ENCODE results near the gene PLEKHA1.

Gene PLEKHA1

GRCh38 chr10:122426829-122427228 is 52.3 kb downstream of the PLEKHA1 start:
- no peak overlapping the region for H3K4me3 ChIP-seq (ENCODE audit: low read depth, low read length)
- TF ChIP-seq CTCF (IDR thresholded peaks at IDR 0.05; ENCODE audit: borderline replicate concordance, insufficient read depth, low read depth, low read length) = no peak

GRCh38 chr10:122427280-122427679 is 52.8 kb downstream of the PLEKHA1 start:
- H3K4me3 ChIP-seq (ENCODE audit: low read depth, low read length) = no peak overlapping the region
- TF ChIP-seq CTCF (IDR thresholded peaks at IDR 0.05; ENCODE audit: borderline replicate concordance, insufficient read depth, low read depth, low read length) = no peak

DNA sequence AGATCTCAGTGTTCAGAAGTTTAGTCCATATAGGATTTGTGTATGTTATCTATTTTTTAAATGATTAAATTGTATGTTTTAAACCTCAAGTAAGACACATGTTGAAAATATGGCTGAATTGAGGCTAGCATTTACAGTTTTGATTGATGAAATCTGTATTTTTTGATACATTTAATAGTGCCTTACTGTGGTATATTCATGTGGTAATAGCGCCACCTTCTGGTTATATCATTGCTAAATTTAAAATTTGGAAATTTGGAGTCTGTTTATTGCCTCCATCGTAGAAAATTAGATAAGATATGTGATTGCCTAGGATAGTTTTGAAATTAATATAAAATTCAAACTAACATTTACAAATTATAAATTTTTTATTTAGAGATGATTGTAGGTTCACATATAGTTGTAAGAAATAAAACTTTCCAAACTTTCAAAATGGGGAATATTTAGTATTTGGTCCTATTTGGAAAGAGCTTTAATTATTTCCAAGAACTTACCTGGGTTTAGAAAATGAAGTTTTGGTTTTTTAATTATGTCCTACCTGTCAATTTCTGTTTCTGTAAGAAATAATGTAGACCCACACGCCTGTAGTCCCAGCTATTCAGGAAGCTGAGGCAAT is 60.8 kb downstream of the PLEKHA1 start:
- no peak overlapping the region for H3K4me3 ChIP-seq (ENCODE audit: low read depth, low read length)
- TF ChIP-seq CTCF (IDR thresholded peaks at IDR 0.05; ENCODE audit: borderline replicate concordance, insufficient read depth, low read depth, low read length) = no peak

GRCh38 chr10:122441961-122442360 is 67.5 kb downstream of the PLEKHA1 start:
- TF ChIP-seq CTCF (IDR thresholded peaks at IDR 0.05; ENCODE audit: borderline replicate concordance, insufficient read depth, low read depth, low read length) = no peak
- no peak overlapping the region for H3K4me3 ChIP-seq (ENCODE audit: low read depth, low read length)

GRCh38 chr10:122445469-122445868 is 71.0 kb downstream of the PLEKHA1 start:
- TF ChIP-seq CTCF (IDR thresholded peaks at IDR 0.05; ENCODE audit: borderline replicate concordance, insufficient read depth, low read depth, low read length) = no peak
- no peak overlapping the region for H3K4me3 ChIP-seq (ENCODE audit: low read depth, low read length)

DNA sequence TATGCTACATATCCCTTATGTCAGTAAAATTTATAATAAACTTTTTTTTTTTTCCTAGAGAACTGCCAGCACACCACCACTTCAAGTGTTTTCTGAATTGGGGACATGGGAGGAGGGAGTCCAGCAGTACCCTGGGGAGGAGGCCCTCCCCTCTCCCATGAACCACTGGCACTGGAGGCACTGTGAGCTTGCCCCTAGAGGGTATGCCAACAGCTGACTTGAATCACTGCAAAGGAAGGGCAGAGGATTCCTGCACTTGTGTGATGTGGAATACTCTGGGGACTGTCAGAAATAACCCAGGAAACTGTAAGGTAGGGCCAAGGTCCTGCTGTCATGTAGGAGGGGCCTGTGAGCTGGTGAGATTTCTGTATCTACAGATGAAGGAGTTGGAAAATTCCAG is 71.4 kb downstream of the PLEKHA1 start:
- no peak overlapping the region for H3K4me3 ChIP-seq (ENCODE audit: low read depth, low read length)
- no peak for TF ChIP-seq CTCF (IDR thresholded peaks at IDR 0.05; ENCODE audit: borderline replicate concordance, insufficient read depth, low read depth, low read length)

- no peak overlapping the region for H3K4me3 ChIP-seq (ENCODE audit: low read depth, low read length)
- no peak for TF ChIP-seq CTCF (IDR thresholded peaks at IDR 0.05; ENCODE audit: borderline replicate concordance, insufficient read depth, low read depth, low read length)
Observed at GRCh38 chr10:122446668-122447423, 72.3 kb downstream of the PLEKHA1 start.
